Kidney (tissue), 14 donors: ENCODE data around the gene ANGPTL1. TPM values are rescaled to one million over a fixed set of nuclear protein-coding genes. Genes with fewer than 3 reads are reported as not detected.

Source experiments
- DNase-seq, 5 donors: peaks; one replicate each; pipeline ENCODE4 v3.0.0-alpha.2; 2013 to 2020
- FAIRE-seq: peaks from 2 replicates; lab custom pipeline; 2012; peaks lifted over from hg19 to GRCh38; lab: Jason Lieb, UNC
- H3K27ac ChIP-seq, 2 donors: one replicate each; pipeline ENCODE4 v1.7.0; 2013; ENCODE audit warnings: low read depth in 2 of 2, low read length in 2 of 2, inconsistent platforms in 1 of 2
- H3K27me3 ChIP-seq: one replicate; pipeline ENCODE4 v1.7.1; 2013; ENCODE audit warnings: low read length, inconsistent platforms; ENCODE audit not compliant: control insufficient read depth, insufficient read depth
- H3K36me3 ChIP-seq, 3 donors: one replicate each; pipeline versions ENCODE4 v1.7.0 to v1.7.1; 2013; ENCODE audit warnings: low read length in 3 of 3, control low read depth in 1 of 3, inconsistent platforms in 1 of 3; ENCODE audit not compliant: insufficient read depth in 3 of 3, control insufficient read depth in 2 of 3
- H3K4me1 ChIP-seq, 3 donors: one replicate each; pipeline versions ENCODE4 v1.7.0 to v1.7.1; 2013; ENCODE audit warnings: low read length in 3 of 3, inconsistent platforms in 1 of 3, low read depth in 1 of 3; ENCODE audit not compliant: control insufficient read depth in 2 of 3, insufficient read depth in 2 of 3
- H3K4me3 ChIP-seq, 3 donors: one replicate each; pipeline versions ENCODE4 v1.7.0 to v1.8.1; 2013; ENCODE audit warnings: low read length in 3 of 3, control low read depth in 1 of 3, inconsistent platforms in 1 of 3
- H3K9ac ChIP-seq, 3 donors: one replicate each; pipeline versions ENCODE4 v1.7.0 to v1.7.1; 2013; ENCODE audit warnings: low read length in 3 of 3, control low read depth in 1 of 3, inconsistent platforms in 1 of 3
- H3K9me3 ChIP-seq, 3 donors: one replicate each; pipeline versions ENCODE4 v1.7.0 to v1.7.1; 2013; ENCODE audit warnings: low read length in 3 of 3, control low read depth in 1 of 3, inconsistent platforms in 1 of 3; ENCODE audit not compliant: control insufficient read depth in 2 of 3, insufficient read depth in 1 of 3
- intact Hi-C: fragments of 100-400 bp; cut with DNase I; formaldehyde crosslinking; loops from one replicate; pipeline ENCODE4 v1.11.1; 2022
- polyA plus RNA-seq: library from polyadenylated mRNA; stranded (reverse); fragments of 350-450 nt; fragmentation: Illumina TruSeq; extraction: RNeasy Lipid Tissue Mini Kit (QIAGEN cat#74804); gene quantifications from one replicate; pipeline ENCODE4 v1.2.3, GENCODE V29; 2014; ENCODE audit warnings: low read depth, low replicate concordance; ENCODE audit not compliant: insufficient read depth
- total RNA-seq: library from RNA; stranded (reverse); fragmentation: NEBNext Ultra II Directional; extraction: Animal tissue kit (Norgen Biotek cat#: 25700); gene quantifications from one replicate; pipeline ENCODE4 v1.2.1, GENCODE V29; 2021
- TF ChIP-seq, protein P1 (sequence below): IDR thresholded peaks from 3 replicates; pipeline ENCODE4 v1.5.1; 2012; ENCODE audit warnings: mild to moderate bottlenecking, moderate library complexity, borderline replicate concordance; ENCODE audit not compliant: insufficient read depth; ENCODE audit errors: extremely low read depth
- donor health status: control.
- donor health status: control.
- donor health status: control.
- donor health status: control.
- donor health status: control.
- donor health status: DM: yes; HTN: yes; CAD: no.
- donor health status: Normal renal cell carcinoma (clear cell type).

ANGPTL1 gene
- total and polyA plus RNA-seq, 2 donors from 2014 or later, result 8.2 to 24.5 TPM

- no peak for FAIRE-seq
Measured at GRCh38 chr1:178885869-178886268, 15.0 kb upstream of the ANGPTL1 start.

DNA sequence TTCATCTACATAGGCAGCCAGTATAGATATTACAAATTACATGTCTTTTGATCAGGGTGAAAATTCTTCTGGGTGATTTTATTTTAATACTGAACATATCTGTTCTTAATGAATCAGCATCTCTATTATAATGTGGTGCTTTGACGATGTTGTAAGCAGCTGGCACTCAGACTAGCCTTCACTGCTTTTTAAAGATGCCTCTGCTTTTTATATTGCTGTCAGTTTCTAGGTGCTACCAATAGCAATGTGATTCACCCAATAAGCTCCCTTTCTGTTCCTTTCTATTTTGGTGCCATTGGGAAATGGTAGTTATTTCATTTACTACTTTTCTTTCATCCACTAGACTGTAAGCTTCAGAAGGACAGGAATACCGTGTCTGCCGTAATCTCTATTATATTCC is 11.1 kb upstream of the ANGPTL1 start:
- Histone ChIP-seq H3K36me3 (no peaks in the 10 kb centered on the region), H3K4me1 (no peaks in the 10 kb centered on the region), H3K27ac (no peak overlapping the region), H3K9me3 (no peaks in the 10 kb centered on the region), H3K27me3 (no peaks in the 10 kb centered on the region), H3K4me3 (no peak overlapping the region), H3K9ac (no peak overlapping the region)
- no peak for FAIRE-seq
- TF ChIP-seq, protein P1, sequence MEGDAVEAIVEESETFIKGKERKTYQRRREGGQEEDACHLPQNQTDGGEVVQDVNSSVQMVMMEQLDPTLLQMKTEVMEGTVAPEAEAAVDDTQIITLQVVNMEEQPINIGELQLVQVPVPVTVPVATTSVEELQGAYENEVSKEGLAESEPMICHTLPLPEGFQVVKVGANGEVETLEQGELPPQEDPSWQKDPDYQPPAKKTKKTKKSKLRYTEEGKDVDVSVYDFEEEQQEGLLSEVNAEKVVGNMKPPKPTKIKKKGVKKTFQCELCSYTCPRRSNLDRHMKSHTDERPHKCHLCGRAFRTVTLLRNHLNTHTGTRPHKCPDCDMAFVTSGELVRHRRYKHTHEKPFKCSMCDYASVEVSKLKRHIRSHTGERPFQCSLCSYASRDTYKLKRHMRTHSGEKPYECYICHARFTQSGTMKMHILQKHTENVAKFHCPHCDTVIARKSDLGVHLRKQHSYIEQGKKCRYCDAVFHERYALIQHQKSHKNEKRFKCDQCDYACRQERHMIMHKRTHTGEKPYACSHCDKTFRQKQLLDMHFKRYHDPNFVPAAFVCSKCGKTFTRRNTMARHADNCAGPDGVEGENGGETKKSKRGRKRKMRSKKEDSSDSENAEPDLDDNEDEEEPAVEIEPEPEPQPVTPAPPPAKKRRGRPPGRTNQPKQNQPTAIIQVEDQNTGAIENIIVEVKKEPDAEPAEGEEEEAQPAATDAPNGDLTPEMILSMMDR, result no peak
- DNase-seq, result no peak
- intact Hi-C loops, result no loop called here

More at GRCh38 chr1:178885869-178886268, 15.0 kb upstream of the ANGPTL1 start:
- no peak for DNase-seq
- TF ChIP-seq, protein P1, result no peak
- H3K9me3 ChIP-seq, result no peaks in the 10 kb centered on the region
- H3K27me3 ChIP-seq, result no peaks in the 10 kb centered on the region
- H3K4me1 ChIP-seq, result no peaks in the 10 kb centered on the region
- intact Hi-C loops, result no loop called here
- peaks cover 0 to 9% (median 2%) of the 10 kb centered on the region in 3 donors for H3K36me3 ChIP-seq
- no peak overlapping the region for H3K4me3 ChIP-seq
- no peak overlapping the region for H3K9ac ChIP-seq
- H3K27ac ChIP-seq, result no peak overlapping the region

- intact Hi-C loops, result no loop called here
- Histone ChIP-seq H3K36me3 (no peaks in the 10 kb centered on the region), H3K27me3 (no peaks in the 10 kb centered on the region), H3K4me3 (no peak overlapping the region), H3K9me3 (no peaks in the 10 kb centered on the region), H3K27ac (no peak overlapping the region), H3K4me1 (peaks cover 0 to 4% (median under 1%) of the 10 kb centered on the region in 3 donors), H3K9ac (no peak overlapping the region)
- no peak for DNase-seq
- no peak for FAIRE-seq
- TF ChIP-seq, protein P1, result no peak
Measured at GRCh38 chr1:178877896-178878295, 7.0 kb upstream of the ANGPTL1 start.

GRCh38 chr1:178875936-178876335 is 5.1 kb upstream of the ANGPTL1 start:
- intact Hi-C loops, result no loop called here
- H3K9me3 ChIP-seq, result no peaks in the 10 kb centered on the region
- H3K27ac ChIP-seq, result no peak overlapping the region
- no peak for FAIRE-seq
- H3K4me1 ChIP-seq, result peaks cover 0 to 22% (median 10%) of the 10 kb centered on the region in 3 donors
- H3K9ac ChIP-seq, result no peak overlapping the region
- TF ChIP-seq, protein P1, result no peak
- H3K27me3 ChIP-seq, result no peaks in the 10 kb centered on the region
- no peak for DNase-seq
- no peak overlapping the region for H3K4me3 ChIP-seq
- no peaks in the 10 kb centered on the region for H3K36me3 ChIP-seq
